HG03025 (cell line): ENCODE data around the gene DCXR.

Experiments used
- ATAC-seq: cut with Tn5 transposase; IDR thresholded peaks from one replicate; pipeline ENCODE4 v1.9.1; 2021; ENCODE audit warnings: mild to moderate bottlenecking, moderate library complexity; ENCODE audit not compliant: unreplicated experiment, low FRiP score

Gene DCXR

DNA sequence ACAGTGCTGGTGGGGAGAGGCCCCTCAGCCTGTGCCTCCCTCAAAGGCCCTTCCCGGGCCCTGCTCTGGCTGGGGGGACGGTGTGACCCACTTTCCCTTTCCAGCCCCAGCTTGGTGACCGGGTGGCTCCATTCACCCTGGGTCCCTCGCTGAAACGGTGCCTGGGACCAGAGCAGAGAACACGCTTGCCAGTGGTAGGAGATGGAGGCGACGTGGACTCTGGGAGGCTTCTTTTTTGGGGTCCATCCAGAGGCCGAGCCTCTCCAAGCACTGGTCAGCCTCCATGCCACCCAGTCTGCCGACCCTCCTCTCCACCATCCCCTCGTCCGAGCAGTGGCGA, 22.6 kb downstream of the DCXR start:
- ATAC-seq, result no peak

GRCh38 chr17:82014432-82014831, 23.1 kb downstream of the DCXR start:
- no peak for ATAC-seq

DNA sequence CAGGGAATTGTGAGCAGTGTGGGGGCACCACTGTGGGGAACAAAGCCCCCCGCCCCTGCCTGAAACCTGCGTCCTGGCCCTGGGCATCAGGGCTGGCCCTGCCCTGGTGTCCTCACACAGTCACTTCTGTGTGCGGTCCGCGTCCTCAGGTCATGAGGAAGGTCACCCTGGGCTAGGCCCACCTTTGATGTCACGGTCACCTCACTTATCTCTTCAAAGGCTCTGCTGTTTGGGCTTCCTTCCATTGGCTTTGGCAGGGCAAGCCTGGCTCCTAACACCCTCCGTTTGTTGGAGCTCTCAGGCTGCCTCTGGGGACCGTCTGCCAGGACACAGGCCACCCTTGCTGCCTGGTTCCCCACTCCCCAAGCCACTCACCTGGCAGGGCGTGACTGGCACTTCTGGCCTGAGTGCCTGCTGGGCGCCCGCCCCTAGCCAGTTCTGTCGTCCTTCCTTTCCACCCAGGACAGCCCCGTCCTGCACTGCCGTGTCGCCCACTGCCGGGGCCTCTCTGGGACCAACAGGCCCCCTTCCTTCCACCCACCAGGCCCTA, 23.6 kb downstream of the DCXR start:
- ATAC-seq, result no peak

DNA sequence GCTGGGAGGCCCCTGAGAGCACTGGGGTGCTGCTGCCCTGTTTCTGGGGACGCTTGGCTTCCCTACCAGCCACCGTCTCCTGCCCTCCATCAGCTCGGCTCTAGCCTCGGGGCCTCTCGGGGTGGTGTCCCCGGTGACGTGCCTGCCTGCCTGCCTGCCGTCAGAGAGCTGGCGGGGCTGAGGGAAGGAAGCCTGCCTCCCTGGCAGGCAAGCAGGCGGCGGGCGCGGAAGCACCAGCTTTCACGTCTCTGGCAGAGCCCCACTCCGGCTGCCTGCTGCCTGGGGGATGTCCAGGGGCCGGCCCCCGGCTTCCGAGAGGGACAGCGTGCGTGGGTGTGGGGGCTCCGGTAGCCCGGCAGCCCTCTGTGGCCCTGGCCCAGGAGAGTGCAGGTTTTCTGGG, 24.2 kb downstream of the DCXR start:
- no peak for ATAC-seq

GRCh38 chr17:82012640-82013295, 24.7 kb downstream of the DCXR start:
- no peak for ATAC-seq

DNA sequence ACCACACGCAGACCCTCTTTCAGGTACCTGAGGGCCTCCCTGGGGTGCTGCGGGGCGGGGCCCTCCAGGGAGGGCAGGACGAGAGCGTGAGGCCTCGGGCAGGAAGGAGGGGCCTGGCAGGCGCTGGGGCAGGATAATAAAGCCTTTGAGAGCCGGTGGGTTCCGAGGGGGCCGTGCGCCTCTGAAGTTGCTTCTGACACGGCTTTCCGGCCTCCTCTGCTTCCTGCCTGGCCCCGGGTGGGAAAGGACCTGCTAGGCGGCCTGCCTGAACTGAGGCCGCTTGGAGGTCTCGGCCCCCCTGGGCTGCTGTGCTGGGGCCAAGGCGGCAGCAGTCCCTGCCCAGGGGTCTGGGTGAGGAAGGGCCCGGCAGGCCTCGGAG, 25.2 kb downstream of the DCXR start:
- no peak for ATAC-seq

DNA sequence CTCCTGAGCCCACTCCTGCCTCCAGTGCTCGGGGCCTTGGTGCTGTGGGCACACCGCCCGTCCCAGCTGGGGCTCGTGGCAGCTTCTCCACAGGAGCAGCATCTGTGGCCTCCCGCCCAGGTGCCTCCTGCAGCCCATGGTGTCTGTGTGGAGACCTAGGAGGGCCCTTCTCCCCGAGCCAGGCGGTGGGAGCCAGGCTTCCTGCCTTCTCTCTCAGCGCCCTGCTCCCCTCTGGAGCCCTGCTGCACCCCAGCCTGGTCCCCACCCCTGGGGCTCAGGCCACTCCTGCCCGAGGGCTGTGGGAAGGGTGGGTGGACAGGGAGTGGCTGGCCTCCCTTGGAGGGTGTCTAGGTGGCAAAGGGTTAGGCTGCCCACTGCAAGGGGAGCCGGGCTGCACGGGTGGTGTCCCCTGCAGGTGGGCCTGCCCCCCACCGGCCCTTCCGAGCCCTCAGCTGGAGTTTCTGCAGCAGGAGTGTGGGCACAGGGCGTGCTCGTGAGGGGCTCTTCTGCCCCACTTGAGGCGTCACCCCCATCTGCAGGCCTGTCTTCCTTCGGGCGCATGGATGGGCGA, 25.8 kb downstream of the DCXR start:
- no peak for ATAC-seq

- no peak for ATAC-seq
Observed at GRCh38 chr17:82010575-82011525, 26.6 kb downstream of the DCXR start.

DNA sequence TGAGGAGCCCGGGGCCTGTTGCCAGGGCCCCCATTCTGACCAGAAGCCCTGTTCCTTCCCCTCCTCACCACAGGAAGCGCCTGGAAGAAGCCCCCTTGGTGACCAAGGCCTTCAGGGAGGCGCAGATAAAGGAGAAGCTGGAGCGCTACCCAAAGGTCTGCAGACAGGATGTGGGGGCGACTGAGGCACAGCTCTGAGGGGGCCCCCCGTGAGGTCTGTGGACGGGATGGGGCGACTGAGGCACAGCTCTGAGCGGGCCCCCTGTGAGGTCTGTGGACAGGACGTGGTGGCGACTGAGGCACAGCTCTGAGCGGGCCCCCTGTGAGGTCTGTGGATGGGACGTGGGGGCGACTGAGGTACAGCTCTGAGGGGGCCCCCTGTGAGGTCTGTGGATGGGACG, 28.1 kb downstream of the DCXR start:
- no peak for ATAC-seq

- no peak for ATAC-seq
Observed at GRCh38 chr17:82008941-82009405, 28.5 kb downstream of the DCXR start.

DNA sequence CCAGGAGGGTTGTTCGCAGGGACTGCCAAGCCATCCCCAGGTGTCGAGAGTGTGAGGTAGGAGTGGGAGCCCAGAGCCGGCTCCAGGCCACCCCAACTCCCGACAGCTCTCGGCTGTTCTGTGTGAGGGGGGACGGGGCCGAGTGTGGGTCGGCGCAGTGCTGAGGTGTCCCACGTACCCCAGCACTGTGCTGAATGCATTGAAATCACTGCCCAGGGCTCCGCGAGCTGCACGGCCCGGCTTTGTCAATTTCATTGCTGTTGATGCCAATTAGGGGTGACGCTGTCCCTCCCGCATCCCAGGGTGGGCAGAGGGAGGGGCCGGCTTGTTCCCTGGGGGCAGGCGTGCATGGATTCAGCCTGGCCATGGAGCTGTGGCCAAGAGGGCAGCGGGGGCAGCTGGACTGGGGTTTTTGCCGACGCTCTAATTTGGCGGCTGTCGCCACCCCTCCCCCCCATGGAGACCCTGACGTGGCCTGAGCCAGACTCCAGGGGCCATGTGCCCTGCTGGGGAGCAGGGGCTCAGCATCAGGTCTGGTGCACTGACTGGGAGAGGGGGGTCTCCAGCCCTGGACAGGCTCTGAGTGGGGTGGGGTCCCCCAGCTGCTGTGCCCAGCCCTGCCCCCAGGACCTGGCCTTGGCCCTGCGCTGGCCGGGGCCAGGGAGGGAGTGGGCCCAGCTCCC, 29.1 kb downstream of the DCXR start:
- no peak for ATAC-seq

DNA sequence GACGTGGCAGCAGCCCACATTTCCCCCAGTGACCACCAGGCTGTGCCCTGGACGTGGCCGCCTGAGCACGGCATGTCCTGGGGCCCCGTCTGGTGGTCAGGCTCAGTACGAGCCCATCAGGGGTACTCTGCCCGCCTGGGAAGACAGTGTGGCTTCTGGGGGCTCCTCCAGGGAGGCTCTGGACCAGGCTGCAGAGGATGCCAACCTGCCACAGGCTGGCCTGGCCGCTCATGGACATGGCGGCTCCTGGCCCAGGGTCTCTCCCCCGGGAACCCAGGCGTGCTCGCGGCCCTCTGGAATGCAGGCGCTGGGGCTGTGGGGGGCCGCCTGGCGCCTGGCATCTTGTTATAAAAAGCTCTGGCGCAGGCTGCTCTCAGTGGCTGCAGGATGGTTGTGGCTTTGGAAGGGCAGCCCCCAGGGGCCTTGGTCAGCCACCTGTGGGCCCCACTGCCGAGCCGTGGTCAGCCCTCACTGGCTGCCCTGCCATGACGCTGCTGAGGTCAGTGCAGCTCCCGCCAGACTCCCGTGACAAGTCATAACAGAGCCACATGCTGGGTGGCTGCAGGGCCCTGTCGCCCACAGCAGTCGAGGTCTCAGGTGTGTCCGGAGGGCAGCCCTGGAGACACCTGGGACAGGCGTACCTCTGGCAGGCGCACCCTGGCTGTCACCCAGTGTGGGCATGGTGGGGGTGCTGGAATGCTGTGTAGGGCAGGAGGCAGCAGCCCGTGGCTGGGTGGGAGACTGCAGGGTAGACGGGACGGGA, 29.8 kb downstream of the DCXR start:
- ATAC-seq, result no peak

GRCh38 chr17:82007228-82007494, 30.3 kb downstream of the DCXR start:
- ATAC-seq, result no peak

- no peak for ATAC-seq
Observed at GRCh38 chr17:82006468-82007227, 30.8 kb downstream of the DCXR start.

DNA sequence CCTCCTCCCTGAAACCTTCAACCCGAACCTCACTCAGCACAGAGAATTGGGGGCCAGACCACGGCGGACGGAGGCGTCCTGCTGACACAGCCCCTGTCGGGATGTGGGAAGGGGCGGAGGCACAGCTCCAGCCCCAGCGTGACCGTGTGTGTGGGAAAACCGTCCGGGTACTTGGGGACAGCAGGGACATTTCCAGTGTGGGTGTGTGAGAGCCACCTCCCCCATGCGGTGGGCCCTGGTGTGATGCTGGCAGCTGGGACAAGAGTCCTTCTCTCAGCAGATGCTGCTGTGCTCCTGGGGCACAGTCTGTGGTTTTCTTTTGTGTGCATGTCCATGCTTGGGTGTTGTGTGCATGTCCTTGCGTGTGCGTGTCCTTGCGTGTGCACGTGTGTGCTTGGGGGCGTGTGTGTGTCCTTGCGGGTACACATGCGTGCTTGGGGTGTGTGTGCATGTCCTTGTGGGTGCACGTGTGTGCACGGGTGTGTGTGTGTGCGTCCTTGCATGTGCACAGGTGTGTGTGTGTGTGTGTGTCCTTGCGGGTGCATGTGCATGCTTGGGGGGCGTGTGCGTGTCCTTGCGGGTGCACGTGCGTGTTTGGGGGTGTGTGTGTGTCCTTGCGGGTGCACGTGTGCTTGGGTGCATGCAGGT, 31.7 kb downstream of the DCXR start:
- no peak for ATAC-seq

- no peak for ATAC-seq
Observed at GRCh38 chr17:82004517-82005455, 32.7 kb downstream of the DCXR start.

DNA sequence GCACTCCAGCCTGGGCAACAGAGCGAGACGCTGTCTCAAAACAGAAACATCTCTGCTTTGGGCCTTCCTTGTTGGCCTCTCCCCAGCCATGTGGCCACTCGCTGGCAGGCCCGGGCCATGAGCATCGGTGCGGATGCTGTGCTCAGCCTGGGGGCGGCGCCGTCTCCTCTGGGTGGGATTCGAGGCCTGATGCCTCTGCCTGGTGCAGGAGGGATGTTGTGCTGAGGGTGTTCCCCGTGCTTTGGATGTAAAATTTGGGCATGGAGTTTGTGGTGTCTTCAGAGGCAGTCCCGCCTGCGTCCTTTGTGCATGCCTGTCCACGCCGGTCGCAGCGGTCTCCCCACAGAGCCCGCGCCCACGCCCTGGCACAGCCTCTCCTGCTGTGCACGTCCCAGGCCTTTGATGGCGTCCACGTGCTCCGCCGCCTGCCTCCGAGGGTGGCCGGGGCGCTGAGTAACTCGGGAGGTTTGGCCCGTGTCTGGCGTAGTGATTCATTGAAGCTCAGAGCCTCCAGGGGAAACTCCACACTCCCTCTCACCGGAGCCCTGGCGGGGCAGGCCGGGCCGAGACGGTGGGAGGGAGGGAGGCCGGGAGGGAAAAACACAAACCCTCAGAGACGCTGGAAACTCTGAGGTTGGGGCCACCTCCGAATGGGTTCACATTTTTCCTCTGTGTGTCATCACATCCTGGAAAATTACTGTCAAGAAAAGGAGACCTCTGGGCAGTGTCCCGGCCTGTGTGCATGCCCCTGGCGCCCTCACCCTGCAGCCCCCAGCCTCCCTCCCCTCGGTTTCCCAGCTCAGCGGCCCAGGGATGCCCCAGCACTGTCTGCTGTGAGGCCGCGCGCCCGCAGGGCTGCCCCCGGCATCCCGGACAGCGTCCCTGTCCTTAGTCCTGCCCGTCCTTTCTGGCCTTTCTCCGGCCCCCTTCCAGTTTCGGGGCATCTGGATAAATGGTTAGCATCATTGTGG, 33.8 kb downstream of the DCXR start:
- no peak for ATAC-seq
